ENCODE data around the gene MBOAT1. TPM values are rescaled to one million over a fixed set of nuclear protein-coding genes. Genes with fewer than 3 reads are reported as not detected.

MBOAT1 gene
- polyA plus RNA-seq, 2 donors: 5.9 to 6.6 TPM

Other genes starting within 250 kb of the MBOAT1 start
- gene E2F3, start 189.4 kb upstream of the MBOAT1 start, polyA plus RNA-seq: 1 to 10 TPM; 3.4 to 3.9 TPM

Data from esophagus (tissue), 2 donors.